Body of pancreas (tissue), 4 donors: ENCODE measurements around the gene RCN2. TPM values are rescaled to one million over a fixed set of nuclear protein-coding genes. Genes with fewer than 3 reads are reported as not detected.

Experiments used
- ATAC-seq: fragments of 150-250 bp; one replicate; pipeline ENCODE4 v1.9.1; 2016
- DNase-seq, 4 donors: peaks; one replicate each; pipeline ENCODE4 v3.0.0-alpha.2; 2019
- H3K27ac ChIP-seq, 4 donors: fragments of 200-600 bp; sonication (generic); 1 replicate in 3 of 4; 2 replicates in 1 of 4; pipeline versions ENCODE4 v1.5.1 to v1.6.1; 2016 to 2019; ENCODE audit warnings: mild to moderate bottlenecking in 1 of 4, mixed read lengths in 1 of 4, moderate library complexity in 1 of 4
- H3K27me3 ChIP-seq, 2 donors: fragments of 200-600 bp; sonication (generic); one replicate each; pipeline ENCODE4 v1.6.0; 2016; ENCODE audit warnings: mild to moderate bottlenecking in 1 of 2
- H3K36me3 ChIP-seq, 2 donors: fragments of 200-600 bp; sonication (generic); replicated peaks in 1 of 2; 2 replicates each; pipeline ENCODE4 v1.5.1; 2016; ENCODE audit warnings: low read depth in 2 of 2; ENCODE audit not compliant: insufficient read depth in 1 of 2
- H3K4me1 ChIP-seq: fragments of 200-600 bp; sonication (generic); one replicate; pipeline ENCODE4 v1.6.0; 2016
- H3K4me3 ChIP-seq, 2 donors: fragments of 200-600 bp; sonication (generic); 1 replicate in 1 of 2; 2 replicates in 1 of 2; pipeline ENCODE4 v1.5.1; 2016 to 2019
- H3K9me3 ChIP-seq, 3 donors: fragments of 200-600 bp; sonication (generic); 1 replicate in 2 of 3; 2 replicates in 1 of 3; pipeline ENCODE4 v1.5.1; 2016
- POLR2A ChIP-seq, 3 donors: fragments of 450-650 bp; IDR thresholded peaks; one replicate each; pipeline ENCODE4 v1.6.1; 2016; ENCODE audit warnings: antibody characterized with exemption in 3 of 3, mild to moderate bottlenecking in 2 of 3
- WGBS, 2 donors: methylation state at CpG; one replicate each; pipeline ENCODE4 v1.1.5; 2017; 5-methylcytosine and 5-hydroxymethylcytosine counted together
- intact Hi-C: fragments of 100-400 bp; cut with DNase I; formaldehyde crosslinking; loops from one replicate; pipeline ENCODE4 v1.15.1; 2023
- total RNA-seq, 2 donors: library from RNA; depleted of rRNA; stranded (reverse); fragments of >200 nt; gene quantifications; one replicate each; pipeline ENCODE4 v1.1.0, GENCODE V29; 2016
- TF ChIP-seq, protein P1 (sequence below), 7 experiments: fragments of 450-650 bp in 4 of 7; fragments of 200-600 bp in 3 of 7; sonication (generic) in 3 of 7; IDR thresholded peaks; one replicate each; pipeline ENCODE4 v1.5.1; 2016 to 2019; ENCODE audit warnings: antibody characterized with exemption in 7 of 7

The RCN2 gene
- total RNA-seq, 2 donors from 2014 or later = 22.8 to 25.1 TPM

DNA sequence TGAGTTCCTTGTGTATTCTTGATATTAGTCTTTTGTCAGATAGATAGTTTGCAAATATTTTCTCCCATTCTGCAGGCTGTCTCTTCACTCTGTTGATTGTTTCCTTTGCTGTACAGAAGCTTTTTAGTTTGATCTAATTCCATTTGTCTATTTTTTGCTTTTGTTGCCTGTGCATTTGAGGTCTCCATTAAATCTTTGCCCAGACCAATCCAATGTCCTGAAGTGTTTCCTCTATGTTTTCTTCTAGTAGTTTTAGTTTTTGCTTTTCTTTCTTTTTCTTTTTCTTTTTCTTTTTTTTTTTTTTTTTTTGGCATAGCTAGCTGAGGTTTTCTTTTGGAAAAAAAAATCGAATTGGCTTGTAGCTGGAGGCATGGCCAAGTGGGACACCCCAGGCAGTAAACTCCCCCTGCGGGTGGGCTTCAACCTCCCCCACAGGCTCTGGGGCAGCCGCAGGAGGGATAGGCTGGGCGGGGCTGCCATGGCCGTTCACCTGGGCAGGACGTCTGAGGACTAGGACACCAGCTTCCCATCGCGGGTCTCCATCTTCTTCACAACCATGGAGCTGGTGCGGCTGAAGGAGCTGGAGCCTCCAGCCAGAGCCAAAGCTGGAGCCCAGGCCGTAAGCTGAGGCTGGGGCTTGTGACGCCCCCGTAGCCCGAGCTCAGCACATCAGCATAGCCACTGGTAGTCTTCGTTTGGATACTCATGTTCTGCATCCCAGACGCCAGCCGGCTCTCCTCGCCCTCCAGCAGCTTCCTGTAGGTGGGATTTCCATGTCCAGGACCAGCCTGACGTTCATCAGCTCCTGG lies 47.2 kb downstream of the RCN2 start:
- H3K4me3 ChIP-seq = no peak overlapping the region
- no peak overlapping the region for H3K27ac ChIP-seq
- no peaks in the 10 kb centered on the region for H3K27me3 ChIP-seq
- no peak for ATAC-seq
- no peak for DNase-seq
- intact Hi-C loops = no loop called here
- H3K36me3 ChIP-seq = no peaks in the 10 kb centered on the region
- WGBS, 2 donors = 82 to 85% methylated on average over 12 to 18 of the region's 18 CpGs
- no peak for TF ChIP-seq POLR2A (IDR thresholded peaks at IDR 0.05)
- TF ChIP-seq, protein P1, sequence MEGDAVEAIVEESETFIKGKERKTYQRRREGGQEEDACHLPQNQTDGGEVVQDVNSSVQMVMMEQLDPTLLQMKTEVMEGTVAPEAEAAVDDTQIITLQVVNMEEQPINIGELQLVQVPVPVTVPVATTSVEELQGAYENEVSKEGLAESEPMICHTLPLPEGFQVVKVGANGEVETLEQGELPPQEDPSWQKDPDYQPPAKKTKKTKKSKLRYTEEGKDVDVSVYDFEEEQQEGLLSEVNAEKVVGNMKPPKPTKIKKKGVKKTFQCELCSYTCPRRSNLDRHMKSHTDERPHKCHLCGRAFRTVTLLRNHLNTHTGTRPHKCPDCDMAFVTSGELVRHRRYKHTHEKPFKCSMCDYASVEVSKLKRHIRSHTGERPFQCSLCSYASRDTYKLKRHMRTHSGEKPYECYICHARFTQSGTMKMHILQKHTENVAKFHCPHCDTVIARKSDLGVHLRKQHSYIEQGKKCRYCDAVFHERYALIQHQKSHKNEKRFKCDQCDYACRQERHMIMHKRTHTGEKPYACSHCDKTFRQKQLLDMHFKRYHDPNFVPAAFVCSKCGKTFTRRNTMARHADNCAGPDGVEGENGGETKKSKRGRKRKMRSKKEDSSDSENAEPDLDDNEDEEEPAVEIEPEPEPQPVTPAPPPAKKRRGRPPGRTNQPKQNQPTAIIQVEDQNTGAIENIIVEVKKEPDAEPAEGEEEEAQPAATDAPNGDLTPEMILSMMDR (IDR thresholded peaks at IDR 0.05) = no peak
- no peaks in the 10 kb centered on the region for H3K9me3 ChIP-seq
- H3K4me1 ChIP-seq = no peaks in the 10 kb centered on the region

DNA sequence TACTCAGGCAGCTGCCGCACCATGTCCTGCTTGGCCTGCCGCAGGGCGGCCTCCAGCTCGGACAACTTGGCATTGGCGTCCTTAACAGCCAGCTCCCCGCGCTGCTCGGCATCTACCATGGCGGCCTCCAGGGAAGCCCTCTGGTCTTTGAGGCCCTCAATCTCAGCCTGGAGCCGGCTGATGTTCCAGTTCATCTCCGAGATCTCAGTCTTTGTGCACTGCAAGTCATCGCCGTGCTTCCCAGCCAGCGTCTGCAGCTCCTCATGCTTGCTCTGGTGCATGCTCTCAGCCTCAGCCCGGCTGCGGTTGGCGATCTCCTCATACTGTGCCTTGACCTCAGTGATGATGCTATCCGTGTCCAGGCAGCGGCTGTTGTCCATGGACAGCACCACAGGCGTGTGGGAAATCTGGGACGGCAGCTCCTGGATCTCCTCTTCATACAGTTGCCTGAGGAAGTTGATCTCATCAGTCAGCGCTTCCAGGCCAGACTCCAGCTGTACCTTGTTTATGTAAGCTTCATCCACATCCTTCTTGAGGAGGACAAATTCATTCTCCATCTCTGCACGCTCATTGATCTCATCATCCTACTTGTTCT lies 47.9 kb downstream of the RCN2 start:
- no peak overlapping the region for H3K27ac ChIP-seq
- H3K36me3 ChIP-seq = no peaks in the 10 kb centered on the region
- no peak for ATAC-seq
- intact Hi-C loops = no loop called here
- 87 to 94% methylated on average over 19 to 21 of the region's 23 CpGs for WGBS, 2 donors
- H3K27me3 ChIP-seq = no peaks in the 10 kb centered on the region
- no peaks in the 10 kb centered on the region for H3K9me3 ChIP-seq
- DNase-seq = no peak
- no peak overlapping the region for H3K4me3 ChIP-seq
- no peaks in the 10 kb centered on the region for H3K4me1 ChIP-seq
- TF ChIP-seq, protein P1 (IDR thresholded peaks at IDR 0.05) = no peak
- no peak for TF ChIP-seq POLR2A (IDR thresholded peaks at IDR 0.05)

DNA sequence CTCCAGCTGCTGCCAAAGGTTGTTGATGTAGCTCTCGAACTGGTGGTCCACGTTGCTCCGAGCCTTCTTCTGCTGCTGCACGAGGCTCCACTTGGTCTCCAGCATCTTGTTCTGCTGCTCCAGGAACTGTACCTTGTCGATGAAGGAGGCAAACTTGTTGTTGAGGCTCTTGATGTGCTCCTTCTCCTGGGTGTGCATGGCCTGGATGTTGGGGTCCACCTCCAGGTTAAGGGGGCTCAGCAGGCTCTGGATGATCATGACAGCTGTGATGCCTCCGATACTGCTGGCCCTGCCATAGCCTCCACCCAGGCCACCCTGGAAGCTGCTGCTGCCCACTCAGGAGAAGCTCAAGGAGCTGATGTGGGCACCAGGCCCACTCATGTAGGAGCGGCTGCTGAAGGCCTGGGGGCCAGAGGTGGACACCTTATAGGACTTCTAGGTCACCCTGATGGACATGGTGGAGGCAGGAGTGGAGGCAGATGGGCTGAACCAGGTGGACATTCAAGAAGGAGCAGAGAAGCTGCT lies 48.5 kb downstream of the RCN2 start:
- Histone ChIP-seq H3K27ac (no peak overlapping the region), H3K4me1 (no peaks in the 10 kb centered on the region), H3K9me3 (no peaks in the 10 kb centered on the region), H3K27me3 (no peaks in the 10 kb centered on the region), H3K36me3 (no peaks in the 10 kb centered on the region), H3K4me3 (no peak overlapping the region)
- intact Hi-C loops = no loop called here
- TF ChIP-seq, protein P1 (IDR thresholded peaks at IDR 0.05) = no peak
- TF ChIP-seq POLR2A (IDR thresholded peaks at IDR 0.05) = no peak
- 74 to 81% methylated on average over 5 to 7 of the region's 7 CpGs for WGBS, 2 donors
- ATAC-seq = no peak
- no peak for DNase-seq

DNA sequence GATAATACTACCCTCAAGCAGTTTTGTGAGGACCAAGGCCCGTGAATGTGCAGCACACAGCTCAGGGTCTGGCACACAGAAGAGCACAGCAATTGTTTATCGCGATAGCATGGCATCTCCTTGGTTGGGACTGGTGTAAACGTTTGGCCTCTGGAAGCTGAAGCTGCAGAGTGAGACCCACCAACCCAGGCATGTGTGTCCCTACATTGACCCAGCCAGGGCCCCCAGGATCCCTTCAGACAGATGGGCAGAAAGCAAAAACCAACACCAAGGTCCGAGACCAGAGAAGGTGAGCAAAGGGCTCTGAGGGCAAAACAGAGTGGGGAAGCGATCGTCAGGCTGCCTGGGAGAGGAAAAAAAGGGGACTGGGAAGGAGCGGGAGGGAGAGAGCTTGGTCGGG lies 50.8 kb downstream of the RCN2 start:
- no peaks in the 10 kb centered on the region for H3K36me3 ChIP-seq
- ATAC-seq (no peak), DNase-seq (no peak)
- no peaks in the 10 kb centered on the region for H3K4me1 ChIP-seq
- H3K4me3 ChIP-seq = no peak overlapping the region
- H3K9me3 ChIP-seq = no peaks in the 10 kb centered on the region
- 79% methylated on average over 9 of the region's 9 CpGs for whole genome bisulfite sequencing, 2 donors
- H3K27me3 ChIP-seq = no peaks in the 10 kb centered on the region
- TF ChIP-seq, protein P1 (IDR thresholded peaks at IDR 0.05) = no peak
- no peak for TF ChIP-seq POLR2A (IDR thresholded peaks at IDR 0.05)
- intact Hi-C loops = no loop called here
- H3K27ac ChIP-seq = no peak overlapping the region
